HUDEP-2 (cell line): ENCODE measurements around the gene PRR29.
"Not testable (repeated sequence)": the region's sequence is repeated elsewhere in the genome, so short reads cannot be mapped to it uniquely, and the experiment has no call there.

ENCODE experiments used
- DNase-seq, 76 experiments: peaks; one replicate each; lab custom pipeline; 2025; ENCODE audit not compliant: unreplicated experiment in 76 of 76; lab: John Stamatoyannopoulos, UW

PRR29 gene

GRCh38 chr17:63973930-63974593 is 24.1 kb upstream of the PRR29 start:
- no peak for DNase-seq

DNA sequence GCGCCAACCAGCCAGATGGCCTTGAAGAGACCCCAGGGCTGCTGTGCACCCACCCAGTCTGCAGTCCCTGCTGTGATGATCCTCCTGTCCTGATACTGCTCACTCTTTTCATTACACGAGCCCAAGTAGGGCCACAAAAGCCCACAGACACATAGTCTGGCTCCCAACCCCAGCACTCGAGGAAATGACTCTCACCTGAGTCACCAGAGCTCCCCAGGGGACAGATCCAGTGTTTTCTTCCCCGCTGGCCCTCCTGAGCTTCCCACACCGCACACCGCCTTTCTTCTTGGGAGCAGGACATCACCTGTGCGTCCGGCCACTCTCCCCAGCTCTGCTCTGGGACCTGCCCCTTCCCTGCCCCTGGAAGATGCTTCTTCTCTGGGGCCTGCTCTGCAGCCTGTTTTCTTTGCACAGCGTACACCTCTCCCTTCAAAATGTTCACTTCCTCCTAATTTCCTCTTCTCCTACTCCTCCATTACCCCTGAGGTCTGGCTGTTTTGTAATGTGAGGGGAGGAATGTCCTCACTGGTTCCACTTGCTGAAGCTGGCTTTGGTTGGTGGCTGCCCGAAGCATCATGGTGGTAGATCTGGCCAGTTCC is 23.5 kb upstream of the PRR29 start:
- DNase-seq, result no peak

- no peak for DNase-seq
These were observed 22.5 kb upstream of the PRR29 start for GRCh38 chr17:63975541-63976092.

- peak in 15 of 76 experiments; percentile 2 to 40 (median 20) for DNase-seq
These were observed 21.4 kb upstream of the PRR29 start for GRCh38 chr17:63976702-63977101.

- DNase-seq, result no peak
These were observed 19.6 kb upstream of the PRR29 start for GRCh38 chr17:63978272-63979200.

DNA sequence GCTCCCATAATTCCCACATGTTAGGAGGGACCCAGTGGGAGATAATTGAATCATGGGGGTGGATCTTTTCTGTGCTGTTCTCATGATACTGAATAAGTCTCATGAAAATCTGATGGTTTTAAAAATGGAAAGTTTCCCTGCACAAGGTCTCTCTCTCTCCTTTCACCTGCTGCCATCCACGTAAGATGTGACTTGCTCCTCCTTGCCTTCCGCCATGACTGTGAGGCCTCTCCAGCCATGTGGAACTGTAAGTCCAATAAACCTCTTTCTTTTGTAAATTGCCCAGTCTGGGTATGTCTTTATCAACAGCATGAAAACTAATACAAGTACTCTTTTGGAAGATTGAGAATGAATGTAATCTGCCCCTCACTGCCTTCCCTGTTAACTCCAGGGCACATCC is 15.5 kb upstream of the PRR29 start:
- DNase-seq, result not testable (repeated sequence)

DNA sequence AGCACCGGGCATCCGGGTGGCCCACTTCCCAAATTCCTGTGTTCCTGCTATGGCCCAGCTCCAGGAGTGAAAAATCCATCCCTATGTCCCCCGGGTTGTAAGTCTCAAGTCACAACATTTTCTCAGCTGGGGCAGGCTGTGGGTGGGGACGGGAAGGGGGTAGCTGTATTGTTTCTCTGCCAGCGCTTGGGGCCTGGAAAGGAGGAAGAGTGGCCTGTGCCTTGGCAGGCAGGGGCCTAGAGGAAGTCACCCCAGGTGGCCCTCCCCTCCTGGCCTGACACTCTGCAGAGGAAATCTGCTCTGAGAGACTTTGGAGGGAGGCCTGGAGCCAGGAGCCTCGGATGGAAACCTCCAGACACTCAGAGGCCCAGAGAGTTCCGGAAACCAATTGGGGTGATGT is 14.8 kb upstream of the PRR29 start:
- DNase-seq, result no peak

- DNase-seq, result no peak
These were observed 13.9 kb upstream of the PRR29 start for GRCh38 chr17:63984236-63984635.

- peak in 63 of 76 experiments; percentile 3 to 79 (median 48) for DNase-seq
These were observed 13.3 kb upstream of the PRR29 start for GRCh38 chr17:63984651-63985386.

DNA sequence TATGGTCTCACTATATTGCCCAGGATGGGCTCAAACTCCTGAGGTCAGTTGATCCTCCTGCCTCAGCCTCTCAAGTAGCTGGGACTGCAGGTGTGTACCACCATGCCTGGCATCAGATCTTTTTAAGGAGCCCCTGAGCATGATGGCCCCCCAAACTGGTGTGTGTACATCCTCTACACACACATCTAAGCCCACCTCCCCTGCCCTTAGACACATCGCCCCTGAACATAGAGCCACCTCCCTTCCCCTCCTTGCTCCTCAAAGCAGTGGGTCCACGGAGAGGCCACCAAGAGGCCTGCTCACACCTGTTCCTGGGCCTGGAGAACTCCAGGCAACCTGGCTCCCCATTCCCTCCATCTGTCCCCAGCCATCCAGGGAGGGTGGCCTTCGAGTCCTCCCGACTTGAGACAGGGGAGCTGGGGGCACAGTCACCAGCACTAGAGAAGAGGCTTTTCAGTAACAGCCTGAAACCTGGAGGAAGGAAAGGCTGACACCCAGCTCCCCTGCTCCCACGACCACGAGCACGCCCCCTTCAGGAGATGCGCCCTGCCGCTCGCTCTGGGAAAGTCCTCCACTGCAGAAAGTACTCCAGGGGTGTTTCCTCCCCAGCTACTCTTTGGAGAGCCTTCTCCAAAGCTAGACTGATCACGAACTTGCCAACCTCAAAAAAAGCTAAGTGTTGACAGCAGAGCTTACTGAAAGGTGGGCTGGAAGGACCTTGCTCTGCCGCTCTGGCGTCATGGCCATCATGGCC is 12.6 kb upstream of the PRR29 start:
- no peak for DNase-seq

- DNase-seq, result no peak
These were observed 11.3 kb upstream of the PRR29 start for GRCh38 chr17:63986821-63987220.

GRCh38 chr17:63987221-63988126 is 10.7 kb upstream of the PRR29 start:
- no peak for DNase-seq

DNA sequence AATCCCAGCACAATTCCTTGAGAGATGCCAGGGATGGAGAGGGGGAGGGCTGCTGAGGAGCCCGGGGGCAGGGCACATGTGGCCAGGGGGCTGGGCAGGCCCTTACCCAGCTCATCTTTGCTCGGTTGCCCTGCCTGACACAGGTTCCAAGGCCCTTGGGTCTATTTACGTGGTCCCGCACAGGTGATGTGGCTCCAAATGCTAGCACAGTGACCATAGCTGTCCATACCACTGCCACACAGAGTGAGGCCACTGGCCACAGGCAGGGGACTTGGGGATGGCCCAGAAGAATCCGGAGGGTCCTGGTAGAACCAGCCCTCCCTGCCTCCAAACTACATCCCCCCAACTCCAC is 10.0 kb upstream of the PRR29 start:
- no peak for DNase-seq

- no peak for DNase-seq
These were observed 9.2 kb upstream of the PRR29 start for GRCh38 chr17:63988741-63989621.

DNA sequence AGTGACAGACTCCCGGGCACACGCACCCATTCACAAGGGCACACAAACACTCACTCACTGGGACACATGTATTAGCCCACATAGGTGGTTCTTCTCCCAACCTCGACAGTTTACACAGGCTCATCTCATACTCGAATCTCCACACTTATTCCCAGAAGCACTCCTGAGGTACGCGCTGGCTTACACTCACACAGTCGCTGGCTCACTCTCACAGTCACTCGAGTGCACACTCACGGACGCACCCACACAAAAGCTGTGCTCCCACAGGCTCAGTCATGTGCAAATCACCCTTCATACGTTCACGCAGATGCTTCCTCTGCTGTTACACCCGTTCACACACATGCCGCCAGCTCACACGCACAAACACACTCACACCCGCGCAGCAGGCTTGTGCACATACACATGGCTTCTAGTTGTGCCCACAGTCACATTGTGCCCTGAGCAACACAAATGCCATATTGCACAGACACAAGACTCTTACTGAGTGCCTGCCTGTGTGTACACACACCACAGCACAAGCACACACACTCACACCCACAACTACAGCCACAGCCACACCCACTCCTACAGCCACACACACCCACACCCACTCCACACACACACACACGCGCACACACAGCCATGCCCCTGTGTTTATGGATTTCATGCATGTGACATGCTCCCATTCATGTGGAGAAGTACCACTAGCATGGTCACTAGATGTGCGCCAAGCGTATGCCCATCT is 8.4 kb upstream of the PRR29 start:
- DNase-seq, result no peak

DNA sequence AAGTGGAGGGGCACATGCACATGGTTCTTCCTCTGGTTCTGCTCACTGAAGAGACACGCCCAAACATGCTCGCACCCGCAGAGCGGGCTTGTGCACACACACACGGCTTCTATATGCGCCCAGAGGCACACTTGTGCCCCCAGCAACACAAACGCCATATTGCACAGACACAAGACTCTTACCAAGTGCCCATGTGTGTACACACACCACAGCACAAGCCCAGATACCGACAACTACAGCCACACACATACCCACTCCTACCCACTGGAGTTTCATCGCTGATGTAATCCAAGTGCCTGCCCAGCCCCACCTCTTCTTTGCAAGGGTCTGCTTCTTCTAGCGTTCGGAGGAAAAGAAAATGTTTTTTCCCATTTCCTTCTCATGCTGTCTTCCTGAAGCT is 6.5 kb upstream of the PRR29 start:
- DNase-seq, result no peak

- DNase-seq, result no peak
These were observed 4.7 kb upstream of the PRR29 start for GRCh38 chr17:63993368-63993985.
